Measurements from ENCODE around the gene CC2D2A. TPM values are rescaled to one million over a fixed set of nuclear protein-coding genes. Genes with fewer than 3 reads are reported as not detected.

The CC2D2A gene
- 10.9 to 12.9 TPM (median 11.9 TPM) in 5 replicates for total RNA-seq (2022; extraction: Qiagen RNA extraction; ENCODE audit: low read depth)

DNA sequence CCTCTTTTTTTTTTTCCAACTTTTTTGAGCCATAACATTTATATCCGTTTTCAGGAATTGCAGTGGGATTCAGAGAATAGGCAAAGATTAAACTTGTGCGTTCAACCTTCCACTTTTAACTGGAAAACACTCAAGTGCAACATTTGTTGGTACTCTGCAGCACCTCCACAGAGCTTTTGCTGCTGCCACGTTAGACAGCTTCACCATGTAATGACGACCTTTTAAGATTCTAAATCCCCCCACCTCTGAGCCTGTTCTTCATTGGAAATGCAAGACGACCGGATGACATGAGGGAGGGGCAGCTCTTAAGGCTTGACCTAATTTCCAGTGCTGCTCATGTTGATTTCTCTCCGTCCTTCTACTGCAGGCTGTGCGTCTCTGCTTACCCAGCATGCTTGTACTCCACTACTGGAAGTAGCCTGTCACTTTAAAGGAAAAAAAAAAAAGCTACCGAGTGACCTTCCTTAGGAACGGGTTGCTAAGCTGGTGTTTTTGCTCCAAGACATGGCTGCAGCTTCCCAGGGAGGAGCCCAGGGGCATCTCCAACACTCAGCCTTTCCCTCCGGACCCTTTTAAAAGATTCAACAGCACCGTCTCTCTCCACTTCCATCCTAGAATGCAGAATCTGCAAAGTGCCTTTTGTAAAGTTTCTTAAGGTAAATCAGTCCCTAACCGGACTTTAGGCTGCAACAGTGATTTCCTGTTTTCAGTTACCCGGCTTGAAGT is at the start of gene CC2D2A:
Gene CC2D2A, plus strand, starts transcription at position 481 of the 726 bp plus-strand sequence. CDS start 6,051 bp downstream, outside the sequence.

GRCh38 chr4:15427701-15428100 is 42.0 kb upstream of the CC2D2A start, which contains the start of gene C1QTNF7:
C1QTNF7 (plus strand) TSS chr4:15428033; CDS start chr4:15435744, 7,711 bp downstream.

Other genes with a start within 250 kb of the CC2D2A start
- gene C1QTNF7, start 41.8 kb upstream of the CC2D2A start, total RNA-seq (2022; extraction: Qiagen RNA extraction; ENCODE audit: low read depth): not detected in 5 replicates
- 29.4 to 32.9 TPM (median 30.7 TPM) in 5 replicates for gene FBXL5, start 185.5 kb downstream of the CC2D2A start, total RNA-seq (2022; extraction: Qiagen RNA extraction; ENCODE audit: low read depth)
- 26.1 to 34.1 TPM (median 30.0 TPM) in 5 replicates for gene FAM200B, start 211.9 kb downstream of the CC2D2A start, total RNA-seq (2022; extraction: Qiagen RNA extraction; ENCODE audit: low read depth)
- gene BST1, start 233.2 kb downstream of the CC2D2A start, total RNA-seq (2022; extraction: Qiagen RNA extraction; ENCODE audit: low read depth): 15.9 to 18.1 TPM (median 16.9 TPM) in 5 replicates

All from A549 treated with GW870086 at 1 μM for 4 hours (cell line).